ENCODE results near the gene ANKRD16.
"Not testable (repeated sequence)": the region's sequence is repeated elsewhere in the genome, so short reads cannot be mapped to it uniquely, and the experiment has no call there.

ANKRD16 gene

DNA sequence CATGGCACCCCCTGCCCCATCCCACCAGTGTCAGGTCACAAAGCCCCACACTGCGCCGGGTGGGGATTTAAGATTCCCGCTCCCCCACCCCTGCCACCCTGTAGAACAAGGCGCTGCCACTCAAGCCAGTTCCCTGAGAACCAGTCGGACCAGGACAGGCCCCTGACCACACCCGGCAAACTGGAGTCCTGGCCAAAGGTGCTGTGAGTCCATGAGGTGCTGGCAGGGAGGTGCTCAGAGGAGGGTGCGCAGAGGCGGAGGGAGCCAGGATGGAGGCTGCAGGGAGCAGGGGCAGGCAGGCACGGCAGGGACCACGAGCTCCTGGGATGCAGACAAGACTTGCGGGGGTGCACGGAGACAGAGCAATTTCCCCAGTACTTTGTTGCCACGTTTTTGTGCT, 56.7 kb downstream of the ANKRD16 start:
- TF ChIP-seq, protein P1, sequence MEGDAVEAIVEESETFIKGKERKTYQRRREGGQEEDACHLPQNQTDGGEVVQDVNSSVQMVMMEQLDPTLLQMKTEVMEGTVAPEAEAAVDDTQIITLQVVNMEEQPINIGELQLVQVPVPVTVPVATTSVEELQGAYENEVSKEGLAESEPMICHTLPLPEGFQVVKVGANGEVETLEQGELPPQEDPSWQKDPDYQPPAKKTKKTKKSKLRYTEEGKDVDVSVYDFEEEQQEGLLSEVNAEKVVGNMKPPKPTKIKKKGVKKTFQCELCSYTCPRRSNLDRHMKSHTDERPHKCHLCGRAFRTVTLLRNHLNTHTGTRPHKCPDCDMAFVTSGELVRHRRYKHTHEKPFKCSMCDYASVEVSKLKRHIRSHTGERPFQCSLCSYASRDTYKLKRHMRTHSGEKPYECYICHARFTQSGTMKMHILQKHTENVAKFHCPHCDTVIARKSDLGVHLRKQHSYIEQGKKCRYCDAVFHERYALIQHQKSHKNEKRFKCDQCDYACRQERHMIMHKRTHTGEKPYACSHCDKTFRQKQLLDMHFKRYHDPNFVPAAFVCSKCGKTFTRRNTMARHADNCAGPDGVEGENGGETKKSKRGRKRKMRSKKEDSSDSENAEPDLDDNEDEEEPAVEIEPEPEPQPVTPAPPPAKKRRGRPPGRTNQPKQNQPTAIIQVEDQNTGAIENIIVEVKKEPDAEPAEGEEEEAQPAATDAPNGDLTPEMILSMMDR (IDR thresholded peaks at IDR 0.05; ENCODE audit: low read depth, low read length), result no peak
- no peak overlapping the region for H3K4me3 ChIP-seq (ENCODE audit: low read depth, low read length)

DNA sequence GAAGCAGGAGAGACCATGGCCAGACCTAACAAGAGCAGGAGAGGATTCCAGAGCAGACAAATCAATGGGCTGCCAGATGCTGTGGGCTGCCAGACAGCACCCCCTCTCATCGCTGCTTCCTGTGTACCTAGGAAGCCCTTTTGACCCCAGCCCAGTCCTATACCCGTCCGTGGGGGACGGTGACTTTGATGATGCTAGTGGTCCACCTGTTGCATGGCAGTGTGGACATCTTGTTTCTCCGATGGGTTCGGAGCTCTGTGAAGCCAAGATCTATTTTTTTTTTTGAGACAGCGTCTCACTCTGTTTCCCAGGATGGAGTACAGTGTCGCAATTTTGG, 58.3 kb downstream of the ANKRD16 start:
- H3K4me3 ChIP-seq (ENCODE audit: low read depth, low read length), result no peak overlapping the region
- TF ChIP-seq, protein P1 (IDR thresholded peaks at IDR 0.05; ENCODE audit: low read depth, low read length), result no peak

DNA sequence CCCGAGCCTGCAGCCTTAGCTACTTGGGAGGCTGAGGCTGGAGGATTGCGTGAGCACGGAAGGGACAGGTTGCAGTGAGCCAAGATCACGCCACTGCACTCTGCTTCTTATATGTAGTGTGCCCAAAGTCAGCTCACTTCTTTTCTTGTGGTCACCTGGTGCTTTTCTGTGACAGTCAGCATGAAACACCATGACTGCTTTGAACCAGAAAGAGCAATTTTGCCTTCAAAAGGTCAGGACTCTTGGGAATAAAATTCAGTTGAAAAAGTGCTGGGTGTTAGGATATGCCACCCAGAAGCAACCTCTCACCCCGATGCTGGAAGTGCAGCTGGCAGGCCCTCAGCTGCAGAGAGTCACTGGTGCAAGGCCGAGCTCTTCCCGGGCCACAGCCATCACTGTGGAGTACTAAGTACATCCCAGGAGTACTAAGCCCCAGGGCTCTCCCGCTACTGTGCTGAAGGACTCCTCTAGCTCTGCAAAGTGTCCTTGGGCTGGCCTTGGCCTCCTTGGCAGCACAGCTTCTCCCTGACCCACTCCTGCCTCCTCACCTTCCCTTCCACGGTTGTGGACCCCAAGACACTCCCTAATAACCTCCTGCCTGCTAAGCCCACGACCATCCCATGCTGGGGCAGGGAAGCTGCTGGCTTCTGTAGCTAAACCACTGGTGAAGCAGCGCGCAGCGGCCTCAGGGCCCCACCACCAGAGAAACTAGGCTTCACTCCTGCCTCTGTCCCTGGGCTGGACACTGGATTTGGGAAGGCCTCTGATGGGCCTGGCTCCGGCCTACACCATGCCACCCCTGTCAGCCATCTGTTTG, 58.9 kb downstream of the ANKRD16 start:
- TF ChIP-seq, protein P1 (IDR thresholded peaks at IDR 0.05; ENCODE audit: low read depth, low read length), result no peak
- H3K4me3 ChIP-seq (ENCODE audit: low read depth, low read length), result no peak overlapping the region

DNA sequence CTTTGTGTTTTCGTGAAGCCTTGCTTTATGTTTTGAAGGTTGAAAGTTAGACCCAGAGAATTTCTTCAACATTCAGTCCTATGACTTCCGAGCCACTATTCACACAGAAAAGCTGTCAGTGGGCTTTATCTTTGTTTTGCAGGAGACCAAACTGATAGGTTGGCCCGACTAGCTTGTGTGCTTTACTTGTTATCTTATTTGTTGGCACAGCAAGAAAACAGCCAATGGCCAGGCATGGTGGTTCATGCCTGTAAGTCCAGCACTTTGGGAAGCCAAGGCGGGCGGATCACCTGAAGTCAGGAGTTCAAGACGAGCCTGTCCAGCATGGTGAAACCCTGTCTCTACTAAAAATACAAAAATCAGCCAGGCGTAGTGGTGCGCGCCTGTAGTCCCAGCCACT, 60.4 kb downstream of the ANKRD16 start:
- TF ChIP-seq, protein P1 (IDR thresholded peaks at IDR 0.05; ENCODE audit: low read depth, low read length), result no peak

DNA sequence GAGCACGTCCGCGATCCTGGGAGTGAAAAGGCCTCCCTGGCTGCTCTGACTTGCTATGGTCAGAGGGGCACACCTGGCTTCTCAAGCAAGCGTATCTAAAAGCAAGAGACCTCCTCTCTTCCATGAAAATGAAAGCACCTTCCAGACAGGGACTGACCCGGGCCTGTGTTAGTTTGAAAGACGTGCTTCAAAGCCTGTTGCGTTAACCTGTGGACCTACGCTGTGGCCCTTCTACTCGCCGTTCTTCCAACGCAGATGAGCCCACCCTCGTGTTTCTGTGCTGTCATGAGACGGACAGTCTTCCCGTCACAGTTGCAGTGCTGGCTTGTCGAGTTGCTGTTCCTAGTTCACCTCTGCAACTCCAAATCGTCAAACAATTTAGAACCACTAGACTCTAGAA, 61.0 kb downstream of the ANKRD16 start:
- no peak overlapping the region for H3K4me3 ChIP-seq (ENCODE audit: low read depth, low read length)
- TF ChIP-seq, protein P1 (IDR thresholded peaks at IDR 0.05; ENCODE audit: low read depth, low read length), result no peak

More for the DNA sequence above, 60.4 kb downstream of the ANKRD16 start:
- H3K4me3 ChIP-seq (ENCODE audit: low read depth, low read length), result no peak overlapping the region

DNA sequence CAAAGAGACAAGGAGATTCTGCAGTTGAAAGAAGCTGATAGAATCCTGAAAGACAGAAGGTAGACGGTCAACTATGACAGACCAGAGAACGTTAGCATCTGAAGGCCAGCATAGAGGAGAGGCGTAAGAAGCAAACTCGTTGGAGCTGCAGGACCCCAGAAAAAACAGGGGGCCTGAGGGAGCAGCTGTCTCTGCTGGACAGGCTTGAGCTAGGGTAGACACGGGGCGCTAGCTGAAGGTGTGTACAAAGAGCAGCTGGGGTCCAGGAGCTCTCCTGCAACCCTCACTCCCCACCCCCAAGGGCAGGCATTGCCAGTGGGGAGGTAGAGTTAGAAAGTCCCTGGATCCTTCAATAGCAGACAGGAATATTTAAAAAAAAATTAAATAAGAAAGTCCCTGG, 61.9 kb downstream of the ANKRD16 start:
- TF ChIP-seq, protein P1 (IDR thresholded peaks at IDR 0.05; ENCODE audit: low read depth, low read length), result no peak
- no peak overlapping the region for H3K4me3 ChIP-seq (ENCODE audit: low read depth, low read length)

DNA sequence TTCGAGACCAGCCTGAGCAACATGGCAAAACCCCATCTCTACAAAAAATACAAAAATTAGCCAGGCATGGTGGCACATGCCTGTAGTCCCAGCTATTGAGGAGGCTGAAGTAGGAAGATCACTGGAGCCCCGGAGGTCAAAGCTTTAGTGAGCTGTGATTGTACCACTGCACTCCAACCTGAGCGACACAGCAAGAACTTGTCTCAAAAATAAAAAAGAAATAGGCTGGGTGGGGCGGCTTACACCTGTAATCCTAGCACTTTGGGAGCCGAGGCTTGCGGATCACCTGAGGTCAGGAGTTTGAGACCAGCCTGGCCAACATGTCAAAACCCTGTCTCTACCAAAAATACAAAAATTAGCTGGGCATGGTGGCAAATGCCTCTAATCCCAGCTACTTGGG, 63.2 kb downstream of the ANKRD16 start:
- not testable (repeated sequence) for H3K4me3 ChIP-seq (ENCODE audit: low read depth, low read length)

DNA sequence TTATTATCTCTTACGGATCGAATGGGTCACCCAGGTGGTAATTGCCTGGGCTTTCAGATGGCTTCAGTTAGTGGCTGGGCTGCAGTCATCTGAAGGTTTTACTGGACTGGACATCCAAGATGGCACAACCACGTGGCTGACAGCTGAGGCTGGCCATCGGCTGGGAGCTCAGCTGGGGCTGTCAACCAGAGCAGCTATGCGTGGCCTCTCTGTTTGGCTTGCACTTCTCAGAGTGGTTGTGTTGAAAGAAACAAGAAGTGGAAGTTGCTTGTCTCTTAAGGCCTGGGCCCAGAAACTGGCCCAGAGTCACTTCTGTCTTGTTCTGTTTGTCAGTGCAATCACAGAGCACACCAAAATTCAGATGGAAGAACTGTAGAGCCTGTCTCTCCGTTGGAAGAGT, 70.8 kb downstream of the ANKRD16 start:
- TF ChIP-seq, protein P1 (IDR thresholded peaks at IDR 0.05; ENCODE audit: low read depth, low read length), result no peak
- H3K4me3 ChIP-seq (ENCODE audit: low read depth, low read length), result no peak overlapping the region

Measured in WI38 (cell line).